Umbilical cord (tissue), 2 donors: ENCODE measurements around the gene FGL2. TPM values are rescaled to one million over a fixed set of nuclear protein-coding genes. Genes with fewer than 3 reads are reported as not detected.
"Not testable (repeated sequence)": the region's sequence is repeated elsewhere in the genome, so short reads cannot be mapped to it uniquely, and the experiment has no call there.

ENCODE experiments used
- DNase-seq: peaks from one replicate; pipeline ENCODE4 v3.0.0-alpha.2; 2015; ENCODE audit warnings: low spot score
- total RNA-seq: library from RNA; depleted of rRNA; stranded (reverse); fragments of >200 nt; gene quantifications from one replicate; pipeline ENCODE4 v1.2.3, GENCODE V29; 2014; ENCODE audit warnings: low replicate concordance; ENCODE audit not compliant: insufficient read depth

FGL2 gene
- total RNA-seq, 1 donor from 2014 or later, result 45.5 TPM

DNA sequence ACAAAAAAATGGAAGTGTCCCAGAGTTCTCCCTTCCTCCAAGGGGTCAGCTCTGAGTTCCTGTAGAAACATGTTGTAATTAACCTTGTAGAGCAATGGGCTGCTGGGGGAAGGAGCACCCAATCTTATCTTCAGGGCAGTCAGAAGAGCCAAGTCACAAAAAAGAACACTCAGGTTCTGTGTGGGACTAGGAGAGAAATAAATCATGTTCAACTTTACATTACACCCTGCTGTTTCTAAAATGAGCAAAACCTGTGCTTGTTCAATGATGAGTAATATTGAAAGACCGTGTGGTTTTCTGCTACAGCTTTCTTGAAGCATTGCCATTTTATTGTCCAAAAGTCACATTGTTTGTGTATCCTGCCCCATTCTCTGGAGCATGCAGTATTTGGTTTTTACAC is 42.6 kb downstream of the FGL2 start:
- not testable (repeated sequence) for DNase-seq

DNA sequence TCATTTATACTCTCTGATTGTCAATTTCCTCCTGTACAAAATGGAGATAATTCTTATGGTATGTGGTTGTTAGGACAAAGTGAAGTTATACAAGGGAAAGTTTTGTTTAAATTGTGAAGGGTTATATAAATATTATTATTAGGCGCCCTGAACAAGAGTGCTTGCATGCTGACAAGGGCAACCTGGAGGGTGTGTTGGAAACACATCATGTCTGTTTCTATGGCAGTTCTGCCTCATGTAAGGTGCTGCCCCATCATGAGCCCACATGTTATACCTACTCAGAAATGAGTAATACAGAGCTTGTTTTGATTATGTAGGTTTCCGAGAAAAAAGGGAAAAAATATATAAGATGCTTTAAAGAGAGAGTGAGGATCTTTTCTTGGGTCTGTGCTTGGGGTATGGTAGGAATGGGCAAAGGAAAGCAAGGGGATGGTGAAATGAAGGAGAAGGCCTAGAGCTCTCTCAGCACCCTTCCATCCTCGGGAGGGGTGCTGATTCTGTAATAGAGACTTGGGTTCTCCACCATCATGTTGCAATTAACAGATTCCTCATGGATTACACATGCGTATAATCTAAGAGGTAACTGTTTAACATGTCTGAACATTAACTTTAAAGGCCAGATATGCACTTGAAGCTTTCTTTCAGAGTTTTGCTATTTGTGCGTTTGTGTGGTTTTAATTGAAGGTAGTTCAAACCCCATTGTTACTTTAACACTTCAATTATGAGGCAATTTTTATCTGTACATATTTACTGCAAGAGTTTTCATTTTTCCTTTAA is 43.8 kb downstream of the FGL2 start:
- DNase-seq, result not testable (repeated sequence)

DNA sequence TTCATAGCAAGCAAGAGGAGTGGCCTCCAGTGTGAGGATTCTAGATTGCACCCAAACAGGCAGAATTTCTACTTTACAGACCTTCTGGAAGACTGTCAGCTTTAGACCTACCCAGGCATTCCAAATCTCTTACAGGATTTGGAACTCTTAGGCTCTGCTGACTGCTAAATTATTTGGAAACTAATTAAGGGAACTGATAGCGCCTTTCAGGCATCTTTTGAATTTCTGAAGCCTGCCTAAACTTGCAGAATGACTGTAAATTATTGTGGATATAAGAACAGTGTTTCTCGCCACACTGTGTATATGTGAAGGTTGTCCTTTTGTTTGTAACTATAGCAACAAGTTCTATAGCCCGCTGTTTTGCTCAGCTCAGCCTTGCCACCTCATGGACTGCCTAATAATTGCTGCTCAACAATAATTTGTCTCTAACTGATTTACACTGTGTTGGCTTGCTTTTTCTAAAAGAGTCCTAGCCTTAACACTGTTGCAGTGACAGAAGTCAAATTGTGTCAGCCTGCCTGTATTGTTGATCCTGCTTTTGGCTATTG is 44.6 kb downstream of the FGL2 start:
- peak; percentile 51 for DNase-seq

DNA sequence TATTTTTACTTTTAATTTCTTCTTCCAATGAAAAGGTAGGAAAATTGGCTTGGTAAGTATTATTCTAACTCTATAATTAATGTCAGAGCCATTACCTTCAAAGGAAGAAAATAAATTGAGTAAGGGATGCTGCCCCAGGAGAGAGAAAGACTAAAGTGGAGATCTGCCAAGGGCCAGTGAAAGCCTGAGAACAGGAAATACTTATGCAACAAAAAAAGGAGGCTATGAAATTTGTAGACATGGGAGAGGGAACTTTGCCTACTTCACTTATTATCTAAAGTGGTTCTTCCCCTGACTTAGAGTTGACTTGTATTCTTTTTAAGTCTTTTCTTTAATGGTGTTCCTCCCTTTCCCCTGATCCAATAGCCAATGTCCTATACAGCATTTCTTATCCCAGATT is 47.4 kb downstream of the FGL2 start:
- not testable (repeated sequence) for DNase-seq

Other genes starting within 250 kb of the FGL2 start
- not detected for gene SPDYE17, start 167.5 kb downstream of the FGL2 start, total RNA-seq
- gene SPDYE18, start 137.3 kb downstream of the FGL2 start, total RNA-seq, result not detected
- gene CCDC146, start 77.2 kb downstream of the FGL2 start, total RNA-seq, result 16.6 TPM
- 9.9 TPM for gene GSAP, start 216.5 kb upstream of the FGL2 start, total RNA-seq